NT2/D1 (cell line): ENCODE results near the gene RAB27A.
"Not testable (repeated sequence)": the region's sequence is repeated elsewhere in the genome, so short reads cannot be mapped to it uniquely, and the experiment has no call there.

ENCODE experiments used
- DNase-seq: peaks from one replicate; pipeline ENCODE4 v3.0.0-alpha.2; 2011; ENCODE audit warnings: low read depth, low spot score
- H3K27me3 ChIP-seq: 2 replicates; pipeline ENCODE4 v1.6.0; 2011; ENCODE audit warnings: mild to moderate bottlenecking; ENCODE audit not compliant: insufficient read length, insufficient read depth
- H3K36me3 ChIP-seq: 2 replicates; pipeline ENCODE4 v1.6.1; 2011; ENCODE audit warnings: mild to moderate bottlenecking, low read length, mixed read lengths; ENCODE audit not compliant: insufficient read depth, insufficient read length
- H3K4me1 ChIP-seq: 2 replicates; pipeline ENCODE4 v1.5.1; 2011; ENCODE audit not compliant: insufficient read depth, insufficient read length
- H3K4me3 ChIP-seq: 2 replicates; pipeline ENCODE4 v1.5.1; 2011; ENCODE audit warnings: low read depth; ENCODE audit not compliant: insufficient read length
- H3K9ac ChIP-seq: 2 replicates; pipeline ENCODE4 v1.6.0; 2011; ENCODE audit warnings: low read depth; ENCODE audit not compliant: insufficient read length
- H3K9me3 ChIP-seq: 2 replicates; pipeline ENCODE4 v1.5.1; 2011; ENCODE audit warnings: mild to moderate bottlenecking, low read length; ENCODE audit not compliant: insufficient read depth
- SUZ12 ChIP-seq: IDR thresholded peaks from 2 replicates; pipeline ENCODE4 v1.6.1; 2011; ENCODE audit not compliant: insufficient read length, insufficient read depth; ENCODE audit errors: extremely low read depth
- YY1 ChIP-seq: IDR thresholded peaks from 2 replicates; pipeline ENCODE4 v1.6.1; 2011; ENCODE audit not compliant: insufficient read length, insufficient read depth
- ZNF274 ChIP-seq: IDR thresholded peaks from 2 replicates; pipeline ENCODE4 v1.6.1; 2011; ENCODE audit warnings: mild to moderate bottlenecking, low read depth, low read length

The RAB27A gene

GRCh38 chr15:55320238-55320550 is 30.6 kb upstream of the RAB27A start:
- Histone ChIP-seq H3K36me3 (peaks cover 11% of the 10 kb centered on the region), H3K9ac (no peak overlapping the region), H3K27me3 (no peaks in the 10 kb centered on the region), H3K4me1 (no peaks in the 10 kb centered on the region), H3K4me3 (no peak overlapping the region), H3K9me3 (no peaks in the 10 kb centered on the region)
- TF ChIP-seq YY1 (no peak), ZNF274 (no peak), SUZ12 (no peak)
- no peak for DNase-seq

GRCh38 chr15:55319537-55320237 is 30.1 kb upstream of the RAB27A start:
- Histone ChIP-seq H3K36me3 (peaks cover 11% of the 10 kb centered on the region), H3K27me3 (no peaks in the 10 kb centered on the region), H3K4me3 (peak overlapping the region; percentile 79), H3K9me3 (no peaks in the 10 kb centered on the region), H3K9ac (no peak overlapping the region), H3K4me1 (no peaks in the 10 kb centered on the region)
- DNase-seq: no peak
- TF ChIP-seq ZNF274 (no peak), SUZ12 (no peak), YY1 (no peak)

GRCh38 chr15:55318588-55319494 is 29.2 kb upstream of the RAB27A start, which contains the start of the genes PIGB and PIGBOS1:
PIGB (plus strand) TSS chr15:55319222; CDS start chr15:55319251, 29 bp downstream.
PIGBOS1 (minus strand) TSS chr15:55319123; CDS start chr15:55317792, 1,331 bp downstream.
- peaks cover 11% of the 10 kb centered on the region for H3K36me3 ChIP-seq
- H3K9ac ChIP-seq: peak within 1 kb of the TSS; percentile 88
- peak; percentile 74 for DNase-seq
- no peaks in the 10 kb centered on the region for H3K4me1 ChIP-seq
- H3K4me3 ChIP-seq: peak within 1 kb of the TSS; percentile 79
- H3K27me3 ChIP-seq: no peaks in the 10 kb centered on the region
- no peaks in the 10 kb centered on the region for H3K9me3 ChIP-seq
- TF ChIP-seq SUZ12 (no peak), ZNF274 (no peak)

GRCh38 chr15:55302801-55303200 is 13.2 kb upstream of the RAB27A start:
- H3K36me3 ChIP-seq, H3K4me1 ChIP-seq, DNase-seq, H3K4me3 ChIP-seq, H3K9ac ChIP-seq, H3K27me3 ChIP-seq: not testable (repeated sequence)
- H3K9me3 ChIP-seq: peaks cover 11% of the 10 kb centered on the region; the same call in 1 of the 2 replicates

- peaks cover 11% of the 10 kb centered on the region; the same call in 1 of the 2 replicates for H3K9me3 ChIP-seq
- no peak for TF ChIP-seq SUZ12
- no peak for TF ChIP-seq ZNF274
- TF ChIP-seq YY1: no peak
- no peaks in the 10 kb centered on the region for H3K27me3 ChIP-seq
- no peak for DNase-seq
- no peak overlapping the region for H3K4me3 ChIP-seq
- no peaks in the 10 kb centered on the region for H3K36me3 ChIP-seq
- no peaks in the 10 kb centered on the region for H3K4me1 ChIP-seq
- H3K9ac ChIP-seq: no peak overlapping the region
Observed at GRCh38 chr15:55297315-55297714, 7.7 kb upstream of the RAB27A start.

- H3K9ac ChIP-seq: peak overlapping the region; percentile 71
- H3K9me3 ChIP-seq: no peaks in the 10 kb centered on the region
- TF ChIP-seq SUZ12: no peak
- H3K4me3 ChIP-seq: peak overlapping the region; percentile 63
- H3K4me1 ChIP-seq: no peaks in the 10 kb centered on the region
- no peaks in the 10 kb centered on the region for H3K36me3 ChIP-seq
- peak; percentile 52 for DNase-seq
- peaks cover 2% of the 10 kb centered on the region for H3K27me3 ChIP-seq
Observed at GRCh38 chr15:55290528-55291057, 980 bp upstream of the RAB27A start.

GRCh38 chr15:55289011-55289745 is 435 bp downstream of the RAB27A start:
- Histone ChIP-seq H3K4me1 (no peaks in the 10 kb centered on the region), H3K9ac (peak overlapping the region; percentile 71), H3K9me3 (no peaks in the 10 kb centered on the region), H3K36me3 (no peaks in the 10 kb centered on the region), H3K4me3 (peak overlapping the region; percentile 63), H3K27me3 (peaks cover 2% of the 10 kb centered on the region)
- no peak for DNase-seq
- TF ChIP-seq YY1 (no peak), ZNF274 (no peak), SUZ12 (no peak)
